Liver (tissue), 9 donors: ENCODE measurements around the gene PKD1L1. TPM values are rescaled to one million over a fixed set of nuclear protein-coding genes. Genes with fewer than 3 reads are reported as not detected.

Experiments used
- DNase-seq: peaks from one replicate; pipeline ENCODE4 v3.0.0-alpha.2; 2017; ENCODE audit warnings: low spot score
- H3K27ac ChIP-seq, 2 donors: one replicate each; pipeline ENCODE4 v1.7.0; 2013; ENCODE audit warnings: inconsistent platforms in 2 of 2, low read length in 2 of 2, control low read depth in 1 of 2, low read depth in 1 of 2, mild to moderate bottlenecking in 1 of 2
- H3K27me3 ChIP-seq, 4 donors: one replicate each; pipeline versions ENCODE4 v1.6.1 to v1.7.0; 2013; ENCODE audit warnings: low read length in 3 of 4, inconsistent platforms in 1 of 4, mild to moderate bottlenecking in 1 of 4, moderate library complexity in 1 of 4; ENCODE audit not compliant: control insufficient read depth in 4 of 4, insufficient read depth in 4 of 4
- H3K36me3 ChIP-seq, 4 donors: one replicate each; pipeline versions ENCODE4 v1.6.1 to v1.7.0; 2013; ENCODE audit warnings: low read length in 3 of 4, mild to moderate bottlenecking in 3 of 4, low read depth in 1 of 4, moderate library complexity in 1 of 4; ENCODE audit not compliant: control insufficient read depth in 4 of 4, insufficient read depth in 3 of 4
- H3K4me1 ChIP-seq, 4 donors: one replicate each; pipeline versions ENCODE4 v1.6.1 to v1.7.0; 2013; ENCODE audit warnings: low read length in 3 of 4, mild to moderate bottlenecking in 3 of 4, moderate library complexity in 1 of 4; ENCODE audit not compliant: control insufficient read depth in 4 of 4, insufficient read depth in 4 of 4
- H3K4me3 ChIP-seq, 3 donors: one replicate each; pipeline versions ENCODE4 v1.6.1 to v1.7.0; 2013; ENCODE audit warnings: low read length in 3 of 3, control low read depth in 1 of 3, low read depth in 1 of 3, mild to moderate bottlenecking in 1 of 3
- H3K9ac ChIP-seq, 2 donors: one replicate each; pipeline ENCODE4 v1.7.0; 2013; ENCODE audit warnings: low read length in 2 of 2, mild to moderate bottlenecking in 2 of 2, moderate library complexity in 2 of 2, control low read depth in 1 of 2, low read depth in 1 of 2
- H3K9me3 ChIP-seq, 4 donors: one replicate each; pipeline versions ENCODE4 v1.6.1 to v1.7.0; 2013; ENCODE audit warnings: low read length in 3 of 4; ENCODE audit not compliant: control insufficient read depth in 4 of 4
- CTCF ChIP-seq: fragments of 150-350 bp; IDR thresholded peaks from 2 replicates; pipeline ENCODE4 v1.5.1; 2017; ENCODE audit warnings: improper control_type of control experiment, low read depth, low read length; ENCODE audit not compliant: missing input control
- FOXA1 ChIP-seq: IDR thresholded peaks from 2 replicates; pipeline ENCODE4 v1.6.1; 2016; ENCODE audit warnings: antibody characterized with exemption
- GABPA ChIP-seq, 2 donors: IDR thresholded peaks in 1 of 2; conservative IDR thresholded peaks in 1 of 2; 2 replicates each; pipeline ENCODE4 v1.6.1; 2016; ENCODE audit warnings: antibody characterized with exemption in 2 of 2, mild to moderate bottlenecking in 1 of 2, moderate library complexity in 1 of 2
- HNF4A ChIP-seq, 2 donors: conservative IDR thresholded peaks; 2 replicates each; pipeline ENCODE4 v1.6.1; 2016; ENCODE audit warnings: antibody characterized with exemption in 2 of 2, mild to moderate bottlenecking in 2 of 2
- HNF4G ChIP-seq: IDR thresholded peaks from 2 replicates; pipeline ENCODE4 v1.6.1; 2016; ENCODE audit warnings: antibody characterized with exemption
- JUND ChIP-seq, 2 donors: IDR thresholded peaks; 2 replicates each; pipeline ENCODE4 v1.6.1; 2016; ENCODE audit warnings: antibody characterized with exemption in 2 of 2
- RAD21 ChIP-seq, 2 donors: IDR thresholded peaks; 2 replicates each; pipeline ENCODE4 v1.6.1; 2016; ENCODE audit warnings: antibody characterized with exemption in 2 of 2, mild to moderate bottlenecking in 2 of 2
- REST ChIP-seq: IDR thresholded peaks from 2 replicates; pipeline ENCODE4 v1.6.1; 2016; ENCODE audit warnings: antibody characterized with exemption, mild to moderate bottlenecking
- RXRA ChIP-seq, 2 donors: IDR thresholded peaks; 2 replicates each; pipeline ENCODE4 v1.6.1; 2017 to 2018; ENCODE audit warnings: antibody characterized with exemption in 2 of 2, mild to moderate bottlenecking in 1 of 2
- SP1 ChIP-seq: IDR thresholded peaks from 2 replicates; pipeline ENCODE4 v1.6.1; 2018; ENCODE audit warnings: antibody characterized with exemption, mild to moderate bottlenecking
- TAF1 ChIP-seq: conservative IDR thresholded peaks from 2 replicates; pipeline ENCODE4 v1.6.1; 2016; ENCODE audit warnings: antibody characterized with exemption, mild to moderate bottlenecking
- YY1 ChIP-seq: IDR thresholded peaks from 2 replicates; pipeline ENCODE4 v1.6.1; 2016; ENCODE audit warnings: antibody characterized with exemption, mild to moderate bottlenecking
- WGBS: extraction: QIAGEN DNeasy Blood & Tissue Kit; methylation state at CpG from one replicate; pipeline ENCODE4 v1.1.7; 2013; 5-methylcytosine and 5-hydroxymethylcytosine counted together
- polyA plus RNA-seq, 2 donors: library from polyadenylated mRNA; stranded (reverse) in 1 of 2; unstranded in 1 of 2; fragments of 200-250 nt in 1 of 2; fragments of >200 nt in 1 of 2; fragmentation: Nextera tagmentation in 1 of 2; extraction: Ambion mirVana in 1 of 2; gene quantifications; one replicate each; pipeline versions ENCODE4 v1.2.1 to v1.2.3, GENCODE V29; 2013 to 2015
- total RNA-seq, 2 donors: library from RNA; depleted of rRNA; stranded (reverse); fragments of >200 nt; gene quantifications; one replicate each; pipeline ENCODE4 v1.2.3, GENCODE V29; 2014
- TF ChIP-seq, protein P1 (sequence below): IDR thresholded peaks from 2 replicates; pipeline ENCODE4 v1.6.1; 2016; ENCODE audit warnings: antibody characterized with exemption
- donor health status: healthy.
- donor health status: healthy.
- donor health status: healthy.
- donor health status: healthy.
- donor health status: healthy.

PKD1L1 gene
- total and polyA plus RNA-seq, 4 donors, result 0.08 to 0.25 (median 0.11) TPM

GRCh38 chr7:47780555-47780954 is 167.7 kb downstream of the PKD1L1 start:
- H3K9ac ChIP-seq, result no peak overlapping the region
- no peaks in the 10 kb centered on the region for H3K9me3 ChIP-seq
- 97% methylated on average over 5 of the region's 5 CpGs for WGBS
- no peaks in the 10 kb centered on the region for H3K27me3 ChIP-seq
- peaks cover 3 to 13% (median 8%) of the 10 kb centered on the region in 4 donors for H3K4me1 ChIP-seq
- H3K36me3 ChIP-seq, result no peaks in the 10 kb centered on the region
- TF ChIP-seq TAF1 (no peak), SP1 (no peak), FOXA1 (no peak), GABPA (IDR thresholded peaks at IDR 0.05 in 1 of 2, conservative IDR thresholded peaks at IDR 0.05 in 1 of 2) (no peak), JUND (IDR thresholded peaks at IDR 0.05) (no peak), HNF4A (conservative IDR thresholded peaks at IDR 0.05) (no peak), YY1 (no peak), RAD21 (IDR thresholded peaks at IDR 0.05) (no peak)
- TF ChIP-seq, protein P1, sequence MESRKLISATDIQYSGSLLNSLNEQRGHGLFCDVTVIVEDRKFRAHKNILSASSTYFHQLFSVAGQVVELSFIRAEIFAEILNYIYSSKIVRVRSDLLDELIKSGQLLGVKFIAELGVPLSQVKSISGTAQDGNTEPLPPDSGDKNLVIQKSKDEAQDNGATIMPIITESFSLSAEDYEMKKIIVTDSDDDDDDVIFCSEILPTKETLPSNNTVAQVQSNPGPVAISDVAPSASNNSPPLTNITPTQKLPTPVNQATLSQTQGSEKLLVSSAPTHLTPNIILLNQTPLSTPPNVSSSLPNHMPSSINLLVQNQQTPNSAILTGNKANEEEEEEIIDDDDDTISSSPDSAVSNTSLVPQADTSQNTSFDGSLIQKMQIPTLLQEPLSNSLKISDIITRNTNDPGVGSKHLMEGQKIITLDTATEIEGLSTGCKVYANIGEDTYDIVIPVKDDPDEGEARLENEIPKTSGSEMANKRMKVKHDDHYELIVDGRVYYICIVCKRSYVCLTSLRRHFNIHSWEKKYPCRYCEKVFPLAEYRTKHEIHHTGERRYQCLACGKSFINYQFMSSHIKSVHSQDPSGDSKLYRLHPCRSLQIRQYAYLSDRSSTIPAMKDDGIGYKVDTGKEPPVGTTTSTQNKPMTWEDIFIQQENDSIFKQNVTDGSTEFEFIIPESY, result no peak
- no peak overlapping the region for H3K4me3 ChIP-seq
- H3K27ac ChIP-seq, result no peak overlapping the region
- no peak for DNase-seq

GRCh38 chr7:47779341-47779771 is 168.9 kb downstream of the PKD1L1 start:
- 95% methylated on average over 7 of the region's 7 CpGs for WGBS
- TF ChIP-seq TAF1, result no peak
- no peak for TF ChIP-seq RXRA (IDR thresholded peaks at IDR 0.05)
- TF ChIP-seq, protein P1, result no peak
- TF ChIP-seq GABPA (IDR thresholded peaks at IDR 0.05 in 1 of 2, conservative IDR thresholded peaks at IDR 0.05 in 1 of 2), result no peak
- no peak for TF ChIP-seq RAD21 (IDR thresholded peaks at IDR 0.05)
- TF ChIP-seq REST, result no peak
- no peak for TF ChIP-seq YY1
- TF ChIP-seq HNF4G, result no peak
- no peak for TF ChIP-seq CTCF

More at GRCh38 chr7:47779341-47779771, 168.9 kb downstream of the PKD1L1 start:
- no peak for DNase-seq
- Histone ChIP-seq H3K4me3 (no peak overlapping the region), H3K36me3 (no peaks in the 10 kb centered on the region), H3K4me1 (peaks cover 3 to 19% (median 15%) of the 10 kb centered on the region in 4 donors), H3K27me3 (no peaks in the 10 kb centered on the region), H3K9ac (no peak overlapping the region), H3K27ac (no peak overlapping the region), H3K9me3 (no peaks in the 10 kb centered on the region)
